Measurements from ENCODE around the gene DUS2.

- TF ChIP-seq HSF4 (CRISPR knock-in tag; IDR thresholded peaks at IDR 0.05; ENCODE audit: borderline replicate concordance) (no peak), CBX2 (IDR thresholded peaks at IDR 0.05; ENCODE audit: insufficient read depth, low read length, poor library complexity, severe bottlenecking) (no peak), STAT6 (CRISPR knock-in tag; IDR thresholded peaks at IDR 0.05) (no peak), TOE1 (IDR thresholded peaks at IDR 0.05; ENCODE audit: borderline replicate concordance) (no peak), TOE1 (CRISPR knock-in tag; IDR thresholded peaks at IDR 0.05; ENCODE audit: borderline replicate concordance, low read depth) (no peak), RFX5 (IDR thresholded peaks at IDR 0.05; ENCODE audit: low read depth, low read length) (no peak), BRF1 (IDR thresholded peaks at IDR 0.05; ENCODE audit: borderline replicate concordance, extremely low read depth, insufficient read length) (no peak), SMARCE1 (IDR thresholded peaks at IDR 0.05) (no peak), IRF9 (tag; IDR thresholded peaks at IDR 0.05) (no peak), MYC (IDR thresholded peaks at IDR 0.05; ENCODE audit: low read depth, low read length) (no peak), MYC (CRISPR knock-in tag; IDR thresholded peaks at IDR 0.05; ENCODE audit: borderline replicate concordance, low read depth) (no peak), POLR2A (conservative IDR thresholded peaks at IDR 0.05) (no peak), MYNN (IDR thresholded peaks at IDR 0.05) (no peak), MYNN (CRISPR knock-in tag; IDR thresholded peaks at IDR 0.05) (no peak), RAD21 (CRISPR knock-in tag; conservative IDR thresholded peaks at IDR 0.05 in 1 of 2, IDR thresholded peaks at IDR 0.05 in 1 of 2) (no peak), BHLHE40 (IDR thresholded peaks at IDR 0.05; ENCODE audit: low read length) (no peak), ZBTB7A (IDR thresholded peaks at IDR 0.05; ENCODE audit: borderline replicate concordance, control insufficient read depth, low read depth, low read length) (no peak)
These were observed 71.5 kb downstream of the DUS2 start for GRCh38 chr16:68094614-68094934.
